HepG2 (cell line): Measurements from ENCODE around the gene SHC1. TPM values are rescaled to one million over a fixed set of nuclear protein-coding genes. Genes with fewer than 3 reads are reported as not detected.
A peak's percentile ranks its signal among the peaks of the same experiment; 100 is the strongest.

Experiments used
- ASH2L ChIP-seq: fragments of 300-600, 200-600 bp; sonication (generic); IDR thresholded peaks from 2 replicates; pipeline ENCODE4 v1.7.0; 2017; ENCODE audit warnings: low read depth, mild to moderate bottlenecking, moderate library complexity, mixed read lengths, low read length; ENCODE audit not compliant: insufficient read length
- DMAP1 ChIP-seq: IDR thresholded peaks from 2 replicates; pipeline ENCODE4 v1.6.1; 2016
- FOXP4 ChIP-seq: sonication (generic); formaldehyde crosslinking; IDR thresholded peaks from 2 replicates; pipeline ENCODE4 v1.4.0; 2020; ENCODE audit warnings: missing genetic modification reagents
- GABPA ChIP-seq, 2 experiments: IDR thresholded peaks; 2 replicates each; pipeline ENCODE4 v1.6.1; 2011 to 2016; ENCODE audit warnings: low read depth in 2 of 2, low read length in 1 of 2, missing biosample characterization in 1 of 2, missing genetic modification characterization in 1 of 2
- IKZF5 ChIP-seq: IDR thresholded peaks from 2 replicates; pipeline ENCODE4 v1.6.1; 2018; ENCODE audit warnings: missing genetic modification reagents, mild to moderate bottlenecking, missing compliant biosample characterization
- KAT2B ChIP-seq: fragments of 150-350 bp; IDR thresholded peaks from 2 replicates; pipeline ENCODE4 v1.6.1; 2014; ENCODE audit warnings: low read depth, low read length, borderline replicate concordance
- MIER2 ChIP-seq: IDR thresholded peaks from 2 replicates; pipeline ENCODE4 v1.6.1; 2016; ENCODE audit warnings: missing biosample characterization, missing genetic modification reagents
- MLX ChIP-seq: IDR thresholded peaks from 2 replicates; pipeline ENCODE4 v1.6.1; 2016
- MTA1 ChIP-seq: sonication (generic); formaldehyde crosslinking; IDR thresholded peaks from 2 replicates; pipeline ENCODE4 v1.4.0; 2020; ENCODE audit warnings: missing genetic modification reagents, mild to moderate bottlenecking, borderline replicate concordance
- MXD1 ChIP-seq: sonication (generic); formaldehyde crosslinking; IDR thresholded peaks from 2 replicates; pipeline ENCODE4 v1.4.0; 2020; ENCODE audit warnings: mild to moderate bottlenecking, missing genetic modification reagents
- MXD3 ChIP-seq: IDR thresholded peaks from 2 replicates; pipeline ENCODE4 v1.6.1; 2016; ENCODE audit warnings: mild to moderate bottlenecking, missing biosample characterization, missing genetic modification reagents
- NCOR1 ChIP-seq: fragments of 200-600 bp; sonication (generic); IDR thresholded peaks from 2 replicates; pipeline ENCODE4 v1.7.0; 2017; ENCODE audit warnings: antibody characterized with exemption, low read length, borderline replicate concordance
- NFE2 ChIP-seq: sonication (generic); formaldehyde crosslinking; IDR thresholded peaks from 2 replicates; pipeline ENCODE4 v1.4.0; 2020; ENCODE audit warnings: missing genetic modification reagents
- NR2C2 ChIP-seq: sonication (generic); formaldehyde crosslinking; IDR thresholded peaks from 2 replicates; pipeline ENCODE4 v1.4.0; 2020; ENCODE audit warnings: missing genetic modification reagents, mild to moderate bottlenecking, moderate library complexity, borderline replicate concordance
- PATZ1 ChIP-seq: sonication (generic); formaldehyde crosslinking; IDR thresholded peaks from 2 replicates; pipeline ENCODE4 v1.4.0; 2020; ENCODE audit warnings: missing genetic modification reagents
- PHF8 ChIP-seq: sonication (generic); formaldehyde crosslinking; IDR thresholded peaks from 2 replicates; pipeline ENCODE4 v1.5.0; 2020; ENCODE audit warnings: missing genetic modification reagents
- POLR2G ChIP-seq: fragments of 200-400 bp; formaldehyde crosslinking; IDR thresholded peaks from 2 replicates; pipeline ENCODE4 v1.6.1; 2018; ENCODE audit warnings: mild to moderate bottlenecking, low read depth, low read length, moderate library complexity
- PPARG ChIP-seq: conservative IDR thresholded peaks from 2 replicates; pipeline ENCODE4 v1.6.1; 2016; ENCODE audit warnings: missing biosample characterization, missing genetic modification reagents
- ZBTB8A ChIP-seq: sonication (generic); formaldehyde crosslinking; IDR thresholded peaks from 2 replicates; pipeline ENCODE4 v1.4.0; 2020; ENCODE audit warnings: mild to moderate bottlenecking, low read depth, missing genetic modification reagents, borderline replicate concordance
- ZNF224 ChIP-seq: sonication (generic); formaldehyde crosslinking; IDR thresholded peaks from 2 replicates; pipeline ENCODE4 v1.5.0; 2020; ENCODE audit warnings: mild to moderate bottlenecking, missing genetic modification reagents
- polyA plus RNA-seq, 8 experiments: library from polyadenylated mRNA; depleted of rRNA in 3 of 8; stranded (reverse) in 7 of 8; unstranded in 1 of 8; fragments of >200 nt; fragmentation: Illumina TruSeq in 4 of 8; extraction: Trizol in 4 of 8; gene quantifications; 2 replicates each; pipeline versions ENCODE4 v1.2.1 to v1.2.3, GENCODE V29; 2011 to 2016; ENCODE audit warnings: low read depth in 4 of 8, missing spikeins in 1 of 8, mixed read lengths in 1 of 8; ENCODE audit not compliant: insufficient read depth in 1 of 8
- total RNA-seq, 5 experiments: library from RNA; depleted of rRNA; stranded (reverse); fragments of >200 nt; fragmentation: Illumina TruSeq; extraction: Trizol; gene quantifications; 2 replicates each; pipeline ENCODE4 v1.2.3, GENCODE V29; 2016; ENCODE audit warnings: low read depth in 1 of 5

The SHC1 gene
- total and polyA plus RNA-seq, 2 of the 13 experiments (the other 11 are each of a cell fraction or from before 2014, with no cell fraction given), result 52.0 to 137 TPM

GRCh38 chr1:154931940-154932487 is 38.5 kb downstream of the SHC1 start (continued):
- 0 out of 2 replicates have a peak, but pooled peaks have one; percentile 32 for TF ChIP-seq MLX
- peak; percentile 64; the same call in 1 of the 2 replicates for TF ChIP-seq MTA1 (CRISPR knock-in tag)
- TF ChIP-seq ZNF224, result peak; percentile 51; the same call in 1 of the 2 replicates
- TF ChIP-seq MXD3 (CRISPR knock-in tag), result 0 out of 2 replicates have a peak, but pooled peaks have one; percentile 51
- peak; percentile 56 for TF ChIP-seq PATZ1 (CRISPR knock-in tag)
- peak; percentile 88 for TF ChIP-seq ASH2L
- peak; percentile 66; the same call in 1 of the 2 replicates for TF ChIP-seq NCOR1
- TF ChIP-seq GABPA (IDR thresholded peaks at IDR 0.05; ENCODE audit: low read depth, low read length), result no peak
- peak; percentile 56; the same call in 1 of the 2 replicates for TF ChIP-seq GABPA (CRISPR knock-in tag; IDR thresholded peaks at IDR 0.05; ENCODE audit: low read depth)
- TF ChIP-seq MIER2 (CRISPR knock-in tag), result no peak; the same call in 1 of the 2 replicates
- peak; percentile 97 for TF ChIP-seq POLR2G
- peak; percentile 32; the same call in 1 of the 2 replicates for TF ChIP-seq FOXP4 (CRISPR knock-in tag)
- TF ChIP-seq NFE2 (CRISPR knock-in tag), result no peak
- no peak for TF ChIP-seq KAT2B
- TF ChIP-seq PHF8, result peak; percentile 61
- no peak for TF ChIP-seq MXD1 (CRISPR knock-in tag)
- TF ChIP-seq IKZF5 (CRISPR knock-in tag), result peak; percentile 44; the same call in 1 of the 2 replicates
- peak; percentile 44; the same call in 1 of the 2 replicates for TF ChIP-seq DMAP1 (CRISPR knock-in tag)
- TF ChIP-seq PPARG (CRISPR knock-in tag), result peak; percentile 44; the same call in 1 of the 2 replicates
- TF ChIP-seq NR2C2 (CRISPR knock-in tag), result no peak
- no peak for TF ChIP-seq ZBTB8A (CRISPR knock-in tag)
